ENCODE measurements around the gene BBS10. TPM values are rescaled to one million over a fixed set of nuclear protein-coding genes. Genes with fewer than 3 reads are reported as not detected.
"Not testable (repeated sequence)": the region's sequence is repeated elsewhere in the genome, so short reads cannot be mapped to it uniquely, and the experiment has no call there.

The BBS10 gene
- total RNA-seq, 1 donor from 2014 or later = 6.5 TPM

DNA sequence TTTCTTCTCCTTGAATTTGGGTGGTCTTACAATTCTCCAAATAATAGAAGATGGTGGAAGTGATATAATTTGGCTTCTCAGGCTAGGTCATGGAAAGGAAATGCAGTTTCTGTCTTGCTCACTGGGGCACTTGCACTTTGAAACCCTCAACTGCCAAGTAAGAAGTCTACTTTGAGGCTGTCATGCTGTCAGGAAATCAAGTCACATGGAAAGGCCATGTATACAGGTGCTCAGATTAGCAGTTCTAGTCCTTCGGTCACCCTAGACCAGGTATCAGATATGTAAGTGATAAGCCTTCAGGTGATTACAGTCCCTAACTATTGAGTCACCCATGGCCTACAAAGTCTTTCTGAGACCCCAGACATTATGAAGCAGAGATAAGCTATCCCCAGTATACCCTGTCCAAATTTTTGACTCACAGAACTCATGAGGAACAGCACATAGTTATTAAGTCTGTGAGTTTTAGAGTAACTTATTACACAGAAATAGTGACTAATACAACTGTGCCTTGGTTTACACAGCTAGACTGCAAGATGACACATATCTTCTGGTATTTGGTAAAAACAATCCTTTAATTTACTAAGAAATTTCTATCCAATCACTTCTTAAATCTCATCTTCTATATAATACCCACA is 26.3 kb upstream of the BBS10 start:
- TF ChIP-seq, protein P1, sequence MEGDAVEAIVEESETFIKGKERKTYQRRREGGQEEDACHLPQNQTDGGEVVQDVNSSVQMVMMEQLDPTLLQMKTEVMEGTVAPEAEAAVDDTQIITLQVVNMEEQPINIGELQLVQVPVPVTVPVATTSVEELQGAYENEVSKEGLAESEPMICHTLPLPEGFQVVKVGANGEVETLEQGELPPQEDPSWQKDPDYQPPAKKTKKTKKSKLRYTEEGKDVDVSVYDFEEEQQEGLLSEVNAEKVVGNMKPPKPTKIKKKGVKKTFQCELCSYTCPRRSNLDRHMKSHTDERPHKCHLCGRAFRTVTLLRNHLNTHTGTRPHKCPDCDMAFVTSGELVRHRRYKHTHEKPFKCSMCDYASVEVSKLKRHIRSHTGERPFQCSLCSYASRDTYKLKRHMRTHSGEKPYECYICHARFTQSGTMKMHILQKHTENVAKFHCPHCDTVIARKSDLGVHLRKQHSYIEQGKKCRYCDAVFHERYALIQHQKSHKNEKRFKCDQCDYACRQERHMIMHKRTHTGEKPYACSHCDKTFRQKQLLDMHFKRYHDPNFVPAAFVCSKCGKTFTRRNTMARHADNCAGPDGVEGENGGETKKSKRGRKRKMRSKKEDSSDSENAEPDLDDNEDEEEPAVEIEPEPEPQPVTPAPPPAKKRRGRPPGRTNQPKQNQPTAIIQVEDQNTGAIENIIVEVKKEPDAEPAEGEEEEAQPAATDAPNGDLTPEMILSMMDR (IDR thresholded peaks at IDR 0.05; ENCODE audit: unreplicated experiment) = no peak
- Mint-ChIP-seq H3K4me3 (ENCODE audit: unreplicated experiment) (no peak overlapping the region), H3K9me3 (ENCODE audit: unreplicated experiment) (no peaks in the 10 kb centered on the region), H3K27ac (ENCODE audit: unreplicated experiment) (no peak overlapping the region), H3K4me1 (ENCODE audit: unreplicated experiment) (no peaks in the 10 kb centered on the region), H3K27me3 (ENCODE audit: unreplicated experiment) (peaks cover 1% of the 10 kb centered on the region), H3K36me3 (ENCODE audit: low read depth, unreplicated experiment) (peaks cover 9% of the 10 kb centered on the region)
- no peak for DNase-seq (ENCODE audit: low spot score)

DNA sequence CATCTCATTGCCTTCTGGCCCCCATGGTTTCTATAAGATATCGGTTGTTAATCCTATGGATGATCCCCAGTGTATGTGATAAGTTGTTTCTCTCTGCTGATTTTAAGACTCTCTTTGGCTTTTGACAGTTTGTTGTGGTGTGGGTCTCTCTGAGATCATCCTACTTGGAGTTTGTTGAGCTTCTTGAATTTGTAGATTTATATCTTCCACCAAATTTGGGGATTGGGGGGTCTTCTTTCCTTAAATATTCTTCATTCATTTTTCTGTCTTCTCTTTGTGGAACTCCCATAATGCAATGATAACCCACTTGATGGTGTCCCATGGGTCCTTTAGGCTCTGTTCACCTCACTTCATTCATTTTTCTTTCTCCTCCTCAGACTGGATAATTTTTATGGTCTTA is 20.0 kb upstream of the BBS10 start:
- H3K4me3 Mint-ChIP-seq (ENCODE audit: unreplicated experiment) = no peak overlapping the region
- H3K27me3 Mint-ChIP-seq (ENCODE audit: unreplicated experiment) = no peaks in the 10 kb centered on the region
- TF ChIP-seq, protein P1 (IDR thresholded peaks at IDR 0.05; ENCODE audit: unreplicated experiment) = no peak
- DNase-seq (ENCODE audit: low spot score) = no peak
- no peak overlapping the region for H3K27ac Mint-ChIP-seq (ENCODE audit: unreplicated experiment)
- H3K9me3 Mint-ChIP-seq (ENCODE audit: unreplicated experiment) = no peaks in the 10 kb centered on the region
- H3K36me3 Mint-ChIP-seq (ENCODE audit: low read depth, unreplicated experiment) = peaks cover 30% of the 10 kb centered on the region
- no peaks in the 10 kb centered on the region for H3K4me1 Mint-ChIP-seq (ENCODE audit: unreplicated experiment)

DNA sequence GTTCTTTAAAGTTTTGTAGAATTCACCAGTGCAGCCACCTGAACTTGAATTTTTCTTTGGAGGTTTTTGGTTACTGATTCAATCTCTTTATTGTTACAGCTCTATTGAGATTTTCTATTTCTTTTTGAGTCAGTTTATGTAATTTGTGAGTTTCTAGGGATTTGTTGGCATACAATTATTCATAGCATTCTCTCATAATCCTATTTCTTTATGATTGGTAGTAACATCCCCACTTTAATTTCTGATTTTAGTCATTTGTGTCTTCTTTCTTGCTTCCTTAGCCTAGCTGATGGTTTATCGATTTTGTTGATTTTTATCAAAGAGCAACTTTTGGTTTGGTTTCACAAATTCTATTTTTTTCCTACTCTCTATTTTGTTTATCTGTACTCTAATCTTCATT is 17.9 kb upstream of the BBS10 start:
- no peak overlapping the region for H3K4me3 Mint-ChIP-seq (ENCODE audit: unreplicated experiment)
- peaks cover 30% of the 10 kb centered on the region for H3K36me3 Mint-ChIP-seq (ENCODE audit: low read depth, unreplicated experiment)
- no peaks in the 10 kb centered on the region for H3K4me1 Mint-ChIP-seq (ENCODE audit: unreplicated experiment)
- TF ChIP-seq, protein P1 (IDR thresholded peaks at IDR 0.05; ENCODE audit: unreplicated experiment) = no peak
- H3K9me3 Mint-ChIP-seq (ENCODE audit: unreplicated experiment) = no peaks in the 10 kb centered on the region
- no peak overlapping the region for H3K27ac Mint-ChIP-seq (ENCODE audit: unreplicated experiment)
- no peak for DNase-seq (ENCODE audit: low spot score)
- H3K27me3 Mint-ChIP-seq (ENCODE audit: unreplicated experiment) = peaks cover 2% of the 10 kb centered on the region

DNA sequence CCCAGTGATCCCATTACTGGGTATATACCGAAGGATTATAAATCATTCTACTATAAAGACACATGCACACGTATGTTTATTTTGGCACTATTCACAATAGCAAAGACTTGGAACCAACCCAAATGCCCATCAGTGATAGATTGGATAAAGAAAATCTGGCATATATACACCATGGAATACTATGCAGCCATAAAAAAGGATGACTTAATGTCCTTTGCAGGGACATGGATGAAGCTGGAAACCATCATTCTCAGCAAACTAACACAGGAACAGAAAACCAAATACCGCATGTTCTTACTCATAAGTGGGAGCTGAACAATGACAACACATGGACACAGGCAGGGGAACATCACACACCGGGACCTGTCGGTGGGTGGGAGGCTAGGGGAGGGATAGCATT is 15.9 kb upstream of the BBS10 start:
- H3K9me3 Mint-ChIP-seq (ENCODE audit: unreplicated experiment); H3K4me1 Mint-ChIP-seq (ENCODE audit: unreplicated experiment); H3K27me3 Mint-ChIP-seq (ENCODE audit: unreplicated experiment); H3K4me3 Mint-ChIP-seq (ENCODE audit: unreplicated experiment); H3K27ac Mint-ChIP-seq (ENCODE audit: unreplicated experiment); DNase-seq (ENCODE audit: low spot score): not testable (repeated sequence)
- H3K36me3 Mint-ChIP-seq (ENCODE audit: low read depth, unreplicated experiment) = peaks cover 30% of the 10 kb centered on the region

DNA sequence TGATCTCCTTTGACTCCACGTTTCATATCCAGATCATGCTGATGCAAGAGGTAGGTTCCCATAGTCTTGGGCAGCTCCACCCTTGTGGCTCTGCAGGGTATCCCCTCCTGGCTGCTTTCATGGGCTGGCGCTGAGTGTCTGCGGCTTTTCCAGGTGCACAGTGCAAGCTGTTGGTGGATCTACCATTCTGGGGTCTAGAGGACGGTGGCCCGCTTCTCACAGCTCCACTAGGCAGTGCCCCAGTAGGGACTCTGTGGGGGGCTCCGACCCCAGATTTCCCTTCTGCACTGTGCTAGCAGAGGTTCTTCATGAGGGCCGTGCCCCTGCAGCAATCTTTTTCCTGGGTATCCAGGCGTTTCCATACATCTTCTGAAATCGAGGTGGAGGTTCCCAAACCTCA is 12.1 kb upstream of the BBS10 start:
- H3K9me3 Mint-ChIP-seq (ENCODE audit: unreplicated experiment) = no peaks in the 10 kb centered on the region
- DNase-seq (ENCODE audit: low spot score) = no peak
- no peak overlapping the region for H3K4me3 Mint-ChIP-seq (ENCODE audit: unreplicated experiment)
- no peak overlapping the region for H3K27ac Mint-ChIP-seq (ENCODE audit: unreplicated experiment)
- H3K4me1 Mint-ChIP-seq (ENCODE audit: unreplicated experiment) = no peaks in the 10 kb centered on the region
- TF ChIP-seq, protein P1 (IDR thresholded peaks at IDR 0.05; ENCODE audit: unreplicated experiment) = no peak
- peaks cover 23% of the 10 kb centered on the region for H3K36me3 Mint-ChIP-seq (ENCODE audit: low read depth, unreplicated experiment)
- peaks cover 3% of the 10 kb centered on the region for H3K27me3 Mint-ChIP-seq (ENCODE audit: unreplicated experiment)

Measured in endothelial cell (in vitro differentiated cells).